B cell (primary cell): Measurements from ENCODE around the gene PLPPR1.

ENCODE experiments used
- CTCF ChIP-seq: fragments of 200-600 bp; IDR thresholded peaks from one replicate; pipeline ENCODE4 v1.8.0; 2022; ENCODE audit warnings: antibody characterized with exemption, mild to moderate bottlenecking
- EZH2 ChIP-seq: IDR thresholded peaks from 2 replicates; pipeline ENCODE4 v1.6.1; 2012; ENCODE audit warnings: borderline replicate concordance, low read depth, mild to moderate bottlenecking, moderate library complexity, low read length; ENCODE audit not compliant: insufficient read depth, poor library complexity, severe bottlenecking

- TF ChIP-seq CTCF: no peak
- no peak for TF ChIP-seq EZH2
Observed at GRCh38 chr9:101126556-101126955, 98.0 kb downstream of the PLPPR1 start.
